PC-9 (cell line): Measurements from ENCODE around the gene LRG1.

Source experiments
- CTCF ChIP-seq: fragments of 200-600 bp; sonication (generic); conservative IDR thresholded peaks from 2 replicates; pipeline ENCODE4 v1.6.1; 2017; ENCODE audit warnings: mixed run types, antibody characterized with exemption, mild to moderate bottlenecking, moderate library complexity
- EZH2 ChIP-seq: fragments of 200-600 bp; sonication (generic); IDR thresholded peaks from 2 replicates; pipeline ENCODE4 v1.8.0; 2017; ENCODE audit warnings: antibody characterized with exemption, low read depth

GRCh38 chr19:4539169-4539692 lies 605 bp downstream of the LRG1 start:
- TF ChIP-seq CTCF (no peak), EZH2 (no peak)
